Measurements from ENCODE around the gene ITPRIP.

The ITPRIP gene

DNA sequence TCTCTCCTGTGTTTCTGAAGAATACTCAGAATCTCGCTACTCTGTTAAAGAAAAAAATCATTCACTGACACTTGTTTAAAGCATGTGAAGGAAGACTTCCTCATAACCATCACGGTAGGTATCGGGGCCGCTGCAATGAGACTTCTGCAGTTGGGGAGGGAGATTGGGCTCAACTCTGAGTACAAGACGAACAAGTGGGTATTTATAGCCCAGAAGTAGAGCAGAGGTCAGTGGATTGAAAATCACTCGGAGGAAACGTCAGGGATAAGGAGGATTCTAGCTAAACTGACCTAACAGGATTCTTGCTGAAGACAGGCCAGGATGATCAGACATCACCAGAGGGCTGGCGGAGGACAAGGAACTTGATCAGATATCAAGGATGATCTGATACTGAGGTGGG lies 33.3 kb downstream of the ITPRIP start:
- DNase-seq = no peak

DNA sequence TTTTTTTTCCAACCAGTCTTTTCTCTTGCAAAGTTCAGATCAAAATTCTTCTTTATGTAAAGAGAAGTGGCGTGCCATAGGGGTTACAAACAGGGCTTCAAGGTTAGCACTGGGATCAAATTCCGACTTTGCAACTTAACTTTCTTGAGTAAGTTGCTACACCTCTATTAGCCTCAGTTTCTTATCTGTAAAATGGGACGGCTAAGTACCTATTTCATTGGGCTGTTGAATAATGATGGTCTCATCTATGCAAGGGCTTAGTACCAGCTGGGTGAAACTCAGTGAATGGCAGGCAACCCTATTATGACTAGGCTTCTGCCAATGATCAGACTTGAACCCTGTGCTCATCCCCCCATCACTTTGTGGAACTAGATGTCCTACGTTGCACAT lies 33.9 kb downstream of the ITPRIP start:
- no peak for DNase-seq

DNA sequence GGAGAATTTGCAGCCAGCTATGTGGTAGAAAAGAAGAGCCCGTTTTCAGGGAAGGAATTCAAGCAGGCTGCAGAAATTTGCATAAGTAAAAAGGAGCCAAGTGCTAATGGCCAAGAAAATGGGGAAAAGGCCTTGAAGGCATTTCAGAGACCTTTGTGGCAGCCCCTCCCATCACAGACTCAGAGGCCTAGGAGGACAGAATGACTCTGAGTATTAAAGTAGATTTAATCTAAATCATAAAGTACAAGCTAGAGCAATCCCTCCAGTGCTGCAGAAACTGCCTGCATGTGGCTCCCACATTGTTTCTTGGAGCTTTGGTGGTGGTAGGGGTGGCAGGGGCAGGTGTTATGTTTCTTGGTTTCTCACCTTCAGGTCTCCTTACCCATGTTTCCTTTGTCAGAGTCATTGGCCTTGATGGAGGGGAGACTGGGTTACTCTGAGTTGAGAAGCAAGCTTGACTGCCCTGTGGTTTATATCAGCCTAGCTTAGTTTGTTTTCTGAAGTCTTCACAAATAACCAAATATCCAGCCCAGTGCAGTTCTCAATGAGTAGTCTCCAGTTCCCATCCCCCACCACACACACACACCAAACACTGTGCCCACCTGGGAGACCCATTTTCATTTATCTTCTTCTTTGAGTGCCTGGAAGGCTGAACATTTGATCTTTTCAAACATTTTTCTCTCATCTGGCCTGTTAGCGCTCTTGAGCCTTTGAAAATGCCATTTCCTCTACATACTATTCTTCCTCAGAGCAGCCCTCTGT lies 34.5 kb downstream of the ITPRIP start:
- DNase-seq = no peak

DNA sequence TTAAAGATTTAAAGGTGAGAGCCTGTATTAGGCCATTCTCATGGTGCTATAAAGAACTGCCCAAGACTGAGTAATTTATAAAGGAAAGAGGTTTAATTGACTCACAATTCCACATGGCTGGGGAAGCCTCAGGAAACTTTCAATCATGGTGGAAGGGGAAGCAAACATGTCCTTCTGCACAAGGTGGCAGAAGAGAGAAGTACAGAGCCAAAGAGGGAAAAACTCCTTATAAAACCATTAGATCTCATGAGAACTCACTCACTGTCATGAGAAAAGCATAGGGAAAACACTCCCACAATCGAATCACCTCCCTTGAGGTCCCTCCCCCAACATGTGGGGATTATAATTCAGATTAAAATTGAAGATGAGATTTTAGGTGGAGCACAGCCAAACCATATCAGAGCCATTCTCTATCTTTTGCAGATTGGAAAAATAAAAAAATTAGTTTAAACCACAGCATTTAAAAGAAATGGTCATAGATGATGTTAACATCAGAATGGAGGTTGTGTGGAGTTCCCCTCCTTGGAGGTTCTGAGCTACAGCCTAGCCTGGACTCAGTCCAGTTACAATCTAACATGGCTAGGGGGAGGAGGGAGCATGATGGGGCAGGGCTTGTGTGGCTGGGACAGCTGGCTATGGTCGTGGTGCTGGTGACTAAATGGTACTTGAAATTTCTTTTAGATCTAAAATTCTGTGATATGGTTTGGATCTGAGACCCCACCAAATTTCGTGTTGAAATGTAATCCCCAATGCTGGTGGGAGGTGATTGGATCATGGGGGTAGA lies 36.2 kb downstream of the ITPRIP start:
- no peak for DNase-seq

DNA sequence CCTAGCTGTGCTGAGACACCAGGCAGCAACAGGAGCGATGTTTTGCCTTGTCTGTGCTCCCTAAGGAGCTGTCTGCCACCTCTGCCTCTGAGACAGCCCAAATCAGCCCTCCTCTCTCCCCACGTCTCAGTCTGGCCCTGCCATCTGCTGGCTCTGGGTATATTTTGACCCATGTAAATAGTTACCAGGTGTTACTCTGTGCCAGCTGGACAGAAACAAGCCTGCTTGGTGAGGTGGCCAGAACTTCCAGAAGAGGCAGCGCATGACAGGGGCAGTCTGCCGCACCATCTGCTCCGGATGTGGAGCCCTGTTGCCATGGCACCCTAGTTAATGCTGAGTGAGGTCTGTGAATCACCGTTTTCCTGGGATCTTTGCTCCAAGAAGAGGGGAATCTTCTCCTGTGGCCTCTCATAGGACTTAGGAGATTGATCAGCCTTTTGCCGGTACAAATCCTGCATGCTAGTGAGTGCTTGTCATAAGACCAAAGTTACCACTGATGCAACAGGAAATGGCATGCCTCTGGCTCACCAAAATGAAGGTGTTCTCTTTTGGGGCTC lies 37.5 kb downstream of the ITPRIP start:
- DNase-seq = peak in 1 of 2 experiments; percentile 33

DNA sequence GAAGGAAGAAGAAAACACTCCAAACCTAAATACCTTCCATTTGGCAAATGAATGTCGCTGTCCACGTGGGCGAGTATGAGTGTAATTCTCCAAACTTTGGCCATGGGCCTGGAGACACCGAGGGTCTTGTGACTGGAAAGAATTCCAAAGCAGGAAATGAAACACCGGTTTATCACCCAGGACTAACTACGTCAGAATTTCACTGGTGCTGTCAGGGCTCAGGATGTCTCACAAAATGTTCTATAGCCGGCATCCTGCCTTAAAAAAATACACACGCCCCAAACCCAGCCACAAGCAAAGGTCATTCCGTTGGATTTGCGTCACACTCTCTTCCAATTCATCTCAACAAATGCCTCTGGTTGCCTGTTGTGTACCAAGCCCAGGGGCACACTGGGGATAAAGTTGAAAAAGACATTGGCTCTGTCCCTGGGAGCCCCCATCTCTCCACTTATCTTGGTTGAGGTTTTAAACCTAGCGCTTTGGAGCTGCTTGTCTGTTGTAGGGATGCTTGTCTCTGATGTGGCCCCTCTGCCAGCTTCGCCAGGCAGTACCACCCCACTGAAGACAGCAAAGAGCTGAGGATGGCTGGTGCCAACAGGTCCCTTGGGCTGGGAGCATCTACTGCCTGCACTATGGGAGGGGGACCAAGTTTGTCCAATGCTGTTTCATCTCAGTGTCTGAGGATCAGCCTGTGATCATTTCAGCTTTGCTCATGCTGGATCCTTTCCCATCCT lies 38.1 kb downstream of the ITPRIP start:
- no peak for DNase-seq

DNA sequence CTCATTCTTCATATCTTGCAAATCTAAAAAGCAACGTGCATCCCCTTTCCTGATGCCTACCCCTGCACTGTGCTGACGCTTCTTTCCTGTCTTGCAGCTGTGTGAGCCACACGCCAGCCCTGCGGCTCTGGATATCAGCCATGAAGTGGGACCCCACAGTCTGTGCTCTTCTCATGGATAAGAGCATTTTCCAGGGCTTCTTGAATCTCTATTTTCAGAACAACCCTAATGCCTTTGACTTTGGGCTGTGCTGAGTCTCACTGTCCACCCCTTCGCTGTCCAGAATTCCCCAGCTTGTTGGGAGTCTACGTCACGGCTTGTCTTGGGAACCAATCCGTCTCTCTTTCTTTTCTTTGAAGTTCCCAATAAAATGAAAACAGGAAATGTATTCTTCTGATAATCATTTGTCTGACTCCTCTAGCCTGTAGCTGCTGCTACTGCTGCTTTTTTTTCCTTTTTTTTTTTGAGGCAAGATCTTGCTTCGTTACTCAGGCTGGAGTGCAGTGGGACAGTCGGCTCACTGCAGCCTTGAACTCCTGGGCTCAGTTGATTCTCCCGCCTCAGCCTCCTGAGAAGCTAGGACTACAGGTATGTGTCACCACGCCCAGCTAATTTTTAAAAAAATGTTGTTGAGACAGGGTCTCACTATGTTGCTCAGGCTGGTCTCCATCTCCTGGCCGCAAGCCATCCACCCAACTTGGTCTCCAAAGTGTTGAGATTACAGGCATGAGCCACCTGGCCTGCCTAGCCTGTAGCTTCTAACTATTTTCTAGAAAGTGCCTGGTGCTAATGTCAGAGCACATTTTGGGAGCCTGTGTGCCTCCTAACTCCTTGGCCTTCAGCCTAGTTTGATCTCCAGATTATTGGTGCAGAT lies 39.0 kb downstream of the ITPRIP start:
- no peak for DNase-seq

DNA sequence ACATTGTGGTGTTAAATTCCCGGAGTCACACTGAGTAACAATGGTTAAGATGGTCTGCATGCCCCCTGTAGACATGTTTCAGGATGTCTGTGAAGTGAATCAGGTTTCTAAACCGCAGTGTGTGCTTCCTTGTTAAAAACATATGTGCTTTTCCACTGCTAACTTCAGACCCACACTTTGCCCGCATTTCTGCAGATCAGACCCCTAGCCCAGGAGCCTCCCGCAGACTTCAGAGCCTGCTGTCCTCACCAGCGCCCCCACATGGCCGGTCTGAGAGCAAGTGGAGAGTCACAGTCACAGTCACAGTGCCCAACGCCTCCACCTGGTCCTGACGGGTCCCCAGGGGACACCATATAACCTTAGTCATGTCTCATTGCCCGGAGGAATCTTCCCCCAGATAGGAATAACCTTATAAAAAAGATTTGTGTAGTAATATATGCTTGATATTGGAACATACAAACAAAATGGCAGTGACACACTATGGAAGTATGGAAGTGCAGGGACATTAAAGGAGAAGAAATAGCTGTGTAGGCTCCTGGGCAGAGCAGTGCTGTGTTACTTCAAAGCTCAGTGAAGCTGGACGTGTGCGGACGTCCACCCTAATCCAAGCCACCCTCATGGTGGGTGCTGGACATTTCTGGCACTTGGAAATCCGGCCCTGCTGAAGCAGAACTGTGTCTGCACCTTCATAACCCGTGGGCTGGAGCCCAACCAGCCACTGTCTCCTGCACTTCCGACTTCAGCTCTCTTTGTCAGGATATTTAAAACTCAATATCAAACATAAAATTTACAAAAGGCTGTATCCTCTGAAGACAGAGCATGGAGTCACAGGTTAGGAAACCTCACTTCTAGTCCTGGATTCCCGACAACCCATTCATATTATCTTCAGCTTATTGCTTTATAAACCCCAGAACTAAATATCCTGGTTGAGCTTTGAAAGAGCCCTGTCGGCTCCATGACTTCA lies 40.3 kb downstream of the ITPRIP start:
- no peak for DNase-seq

DNA sequence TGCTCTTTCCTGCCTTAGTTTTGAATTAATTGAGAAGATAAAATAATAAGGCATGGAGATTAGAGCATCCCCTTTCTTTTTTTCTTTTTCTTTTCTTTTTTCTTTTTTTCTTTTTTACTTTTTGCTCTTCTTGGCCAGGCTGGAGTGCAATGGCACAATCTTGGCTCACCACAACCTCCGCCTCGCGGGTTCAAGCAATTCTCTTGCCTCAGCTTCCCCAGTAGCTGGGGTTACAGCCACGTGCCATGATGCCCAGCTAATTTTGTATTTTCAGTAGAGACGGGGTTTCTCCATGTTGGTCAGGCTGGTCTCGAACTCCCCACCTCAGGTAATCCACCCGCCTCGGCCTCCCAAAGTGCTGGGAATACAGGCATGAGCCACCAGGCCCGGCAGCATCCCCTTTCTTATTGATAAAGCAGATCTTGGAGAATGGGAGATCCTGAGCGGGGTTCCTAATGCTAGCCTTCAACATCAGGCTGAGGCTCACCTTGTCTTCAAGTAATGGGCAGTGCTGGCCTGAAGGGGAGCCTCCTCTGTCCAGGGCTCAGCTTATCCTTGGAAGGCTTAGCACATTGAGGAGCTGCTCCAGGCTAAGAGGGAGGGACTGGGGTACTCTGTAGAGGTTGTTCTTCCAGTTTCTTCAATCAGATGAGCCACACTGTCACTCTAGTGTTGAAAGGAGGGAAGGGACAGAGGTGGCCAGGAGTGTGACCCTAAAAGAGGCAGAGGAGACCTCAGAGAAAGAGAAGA lies 41.4 kb downstream of the ITPRIP start:
- no peak for DNase-seq

DNA sequence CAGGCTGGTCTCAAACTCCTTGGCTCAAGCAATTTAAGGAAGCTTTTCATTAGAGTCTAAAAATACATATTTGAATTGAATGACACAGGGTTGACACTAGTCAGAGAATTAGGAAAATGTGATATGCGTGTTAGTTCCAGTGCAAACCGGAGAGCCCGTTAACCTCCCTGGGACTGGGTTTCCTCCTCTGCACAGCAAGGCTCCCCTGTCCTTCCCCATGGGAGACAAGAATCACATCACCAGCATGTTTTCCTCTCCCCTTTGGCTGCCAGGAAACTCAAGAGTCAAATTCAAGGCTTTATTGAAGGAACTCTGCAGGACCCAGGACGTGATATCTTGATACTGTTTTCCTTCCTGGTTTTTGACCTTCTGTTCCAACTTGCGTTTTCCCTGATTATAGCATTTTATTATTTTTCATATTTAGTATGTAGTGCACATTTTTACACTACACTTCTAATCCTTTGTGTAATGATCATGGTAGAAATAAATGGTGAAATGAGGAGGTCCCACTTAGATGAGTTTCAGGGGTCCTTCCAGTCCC lies 44.4 kb downstream of the ITPRIP start:
- no peak for DNase-seq

DNA sequence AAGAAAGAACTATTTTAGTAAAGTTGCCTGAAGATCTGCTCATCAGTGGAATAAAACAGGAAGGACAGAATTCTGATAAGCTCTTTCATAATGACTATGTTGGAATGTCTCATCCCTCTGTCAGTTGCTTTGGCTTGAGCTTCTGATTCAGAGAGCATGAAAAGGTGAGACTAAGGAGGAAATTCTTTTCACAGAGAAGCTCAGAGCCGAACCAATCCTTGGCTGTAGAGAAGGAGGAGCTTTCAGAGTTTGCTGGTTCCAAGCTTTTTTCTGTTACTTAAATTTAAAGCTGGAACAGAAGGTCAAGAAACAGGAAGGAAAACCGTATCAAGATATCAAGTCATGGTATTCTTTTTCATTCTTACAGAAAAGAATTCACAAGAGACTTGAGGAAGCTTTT lies 45.3 kb downstream of the ITPRIP start:
- DNase-seq = no peak

DNA sequence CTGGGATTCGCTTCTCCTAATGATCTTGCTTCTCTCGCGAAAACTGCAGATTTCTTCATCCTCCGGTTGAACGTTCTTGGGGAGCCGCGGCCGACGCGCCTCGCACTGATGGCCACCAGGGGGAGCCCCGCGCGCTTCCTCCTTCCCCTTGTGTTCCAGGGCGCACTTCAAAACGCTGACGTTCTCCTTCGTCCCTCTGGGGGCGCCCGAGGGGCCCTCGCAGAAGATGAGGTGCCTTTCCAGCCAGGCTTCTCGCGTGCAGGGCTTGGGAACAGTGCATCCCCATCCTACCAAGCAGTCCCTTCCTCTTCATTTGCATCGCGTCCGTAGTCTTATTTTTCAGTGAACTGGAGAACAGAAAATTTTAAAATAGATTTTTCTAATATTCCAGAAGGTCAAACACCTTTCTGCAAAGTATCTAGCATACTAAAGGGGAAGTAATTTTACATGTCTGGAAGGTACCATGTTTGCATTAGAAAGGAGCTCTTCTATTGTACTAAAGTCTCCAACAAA lies 46.8 kb downstream of the ITPRIP start:
- DNase-seq = peak; percentile 50 to 79

DNA sequence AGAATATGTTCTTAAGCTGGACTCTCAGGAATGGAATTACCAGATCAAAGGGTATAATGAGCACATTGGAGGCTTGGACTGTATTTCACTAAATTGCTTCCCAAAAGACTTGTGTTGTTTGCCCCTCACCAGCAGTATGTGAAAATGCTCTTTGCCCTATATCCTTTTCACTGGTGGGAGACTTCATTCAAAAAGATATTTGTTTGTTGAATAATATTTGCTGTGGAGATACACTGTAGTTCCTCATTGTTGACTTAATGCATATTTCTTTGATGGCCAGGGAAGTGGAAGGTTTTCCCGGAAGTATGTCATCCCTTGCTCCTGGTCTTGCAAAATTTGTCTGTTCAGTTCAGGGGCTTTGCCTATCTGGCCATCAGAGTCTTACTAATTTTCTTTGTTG lies 49.9 kb downstream of the ITPRIP start:
- DNase-seq = no peak

DNA sequence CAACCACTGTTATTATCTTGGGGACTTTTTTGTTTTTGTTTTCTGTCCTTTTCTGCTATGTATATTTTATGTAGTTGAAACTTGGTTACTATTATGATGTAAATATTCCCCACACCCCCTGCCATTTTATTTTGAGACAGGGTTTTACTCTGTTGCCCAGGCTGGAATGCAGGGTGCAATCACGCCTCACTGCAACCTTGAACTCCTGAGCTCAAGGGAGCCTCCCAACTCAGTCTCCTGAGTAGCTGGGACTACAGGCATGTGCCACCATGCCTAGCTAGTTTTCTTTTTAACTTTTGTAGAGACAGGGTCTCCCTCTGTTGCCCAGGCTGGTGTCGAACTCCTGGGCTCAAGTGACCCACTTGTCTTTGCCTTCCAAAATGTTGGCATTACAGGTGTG lies 51.3 kb downstream of the ITPRIP start:
- DNase-seq = no peak

DNA sequence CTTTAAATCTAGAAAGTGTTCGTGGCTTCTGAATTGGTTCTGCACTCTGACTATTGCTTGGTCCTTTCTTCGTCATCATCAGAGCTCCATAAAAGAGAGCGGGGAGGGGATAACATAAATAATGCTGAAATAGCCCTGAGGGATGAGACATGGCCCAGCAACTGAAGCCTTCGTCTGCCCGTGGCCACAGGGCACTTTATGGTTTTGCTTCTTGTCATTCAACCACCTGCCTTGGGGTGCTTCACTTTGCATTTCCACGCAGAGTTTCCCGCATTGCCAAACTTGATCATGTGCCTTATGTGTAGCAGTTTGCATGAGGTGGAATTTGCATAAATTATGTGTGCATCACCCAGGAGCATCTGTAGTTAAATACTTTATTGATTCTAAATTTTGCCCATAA lies 53.4 kb downstream of the ITPRIP start:
- DNase-seq = no peak

DNA sequence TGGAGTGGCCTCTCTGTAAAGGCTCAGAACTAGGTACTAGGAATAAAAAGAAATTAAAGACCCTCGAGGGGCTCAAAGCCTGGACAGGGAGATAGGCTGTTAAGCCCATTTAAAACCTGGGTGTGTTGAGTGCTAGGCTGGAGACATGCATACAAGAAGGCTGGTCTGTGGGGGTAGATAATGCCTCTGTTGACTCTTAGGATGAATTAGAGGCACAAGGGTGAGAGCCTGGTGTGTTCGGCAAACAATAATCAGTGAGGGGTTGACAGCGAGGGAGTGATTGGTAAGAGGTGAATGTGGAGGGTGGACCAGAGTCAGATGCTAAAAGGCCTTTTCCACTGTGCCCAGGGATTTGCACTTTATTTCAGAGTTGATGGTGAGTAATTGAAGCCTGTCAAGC lies 56.6 kb downstream of the ITPRIP start:
- no peak for DNase-seq

DNA sequence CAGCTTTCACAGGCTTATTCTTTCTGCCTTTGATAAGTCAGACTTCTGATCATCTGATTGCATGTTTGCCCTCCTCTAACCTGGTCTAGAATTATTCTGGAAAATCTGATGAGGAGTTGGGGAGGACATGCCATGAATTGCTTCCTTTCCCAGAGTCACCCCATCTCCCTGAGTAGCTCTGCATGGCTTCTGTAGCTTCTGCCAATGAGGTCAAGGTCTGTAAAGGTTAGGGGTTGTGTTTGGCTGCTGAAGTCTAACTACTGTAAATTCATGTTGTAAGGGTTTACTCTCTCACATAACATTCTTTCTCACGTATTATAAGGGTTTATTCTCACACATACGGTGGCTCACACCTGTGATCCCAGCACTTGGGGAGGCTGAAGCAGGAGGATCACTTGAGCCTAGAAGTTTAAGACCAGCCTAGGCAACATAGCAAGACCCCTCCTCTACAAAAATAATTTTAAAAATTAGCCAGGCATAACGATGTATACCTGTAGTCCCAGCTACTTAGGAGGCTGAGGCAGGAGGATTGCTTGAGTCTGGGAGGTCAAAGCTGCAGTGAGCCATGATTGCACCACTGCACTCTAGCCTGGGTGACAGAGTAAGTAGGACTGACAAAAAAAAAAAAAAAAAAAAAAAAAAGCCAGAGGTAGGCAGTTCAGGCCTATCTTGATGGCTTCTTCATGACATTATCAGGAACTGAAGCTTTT lies 58.6 kb downstream of the ITPRIP start:
- no peak for DNase-seq

DNA sequence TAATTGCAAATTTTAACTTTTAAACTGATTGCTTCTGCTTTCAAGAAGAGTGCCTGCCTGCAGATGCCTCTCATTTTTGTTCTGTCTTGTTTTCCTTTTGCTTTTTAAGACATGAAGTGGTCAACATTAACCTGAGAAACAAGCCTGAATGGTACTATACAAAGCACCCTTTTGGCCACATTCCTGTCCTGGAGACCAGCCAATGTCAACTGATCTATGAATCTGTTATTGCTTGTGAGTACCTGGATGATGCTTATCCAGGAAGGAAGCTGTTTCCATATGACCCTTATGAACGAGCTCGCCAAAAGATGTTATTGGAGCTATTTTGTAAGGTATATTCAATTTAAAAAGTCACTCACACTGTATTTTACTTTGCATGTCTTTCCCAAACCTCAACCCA lies 60.5 kb downstream of the ITPRIP start:
- DNase-seq = no peak

DNA sequence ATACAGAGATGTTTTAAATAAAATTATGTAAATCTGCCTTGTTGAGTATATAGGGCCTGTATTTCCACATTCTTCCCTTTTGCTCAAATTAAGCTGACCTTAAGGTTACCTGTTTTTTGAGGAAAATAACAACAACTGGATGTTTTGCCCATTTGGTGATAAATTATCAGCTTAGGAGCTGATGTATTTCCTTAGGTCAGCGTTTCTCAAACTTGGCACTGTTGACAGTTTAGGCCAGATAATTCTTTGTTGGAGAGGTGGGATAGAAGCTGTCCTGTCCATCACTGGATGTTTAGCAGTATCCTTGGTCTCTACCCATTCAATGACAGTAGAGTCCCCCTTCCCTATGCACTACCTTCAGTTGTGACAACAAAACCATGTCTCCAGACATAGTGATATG lies 62.1 kb downstream of the ITPRIP start:
- DNase-seq = no peak
